ENCODE data around the gene ATP8B3. TPM values are rescaled to one million over a fixed set of nuclear protein-coding genes. Genes with fewer than 3 reads are reported as not detected.

Gene ATP8B3
- total RNA-seq, 4 donors from 2014 or later: 0.21 to 2.4 (median 1.2) TPM

DNA sequence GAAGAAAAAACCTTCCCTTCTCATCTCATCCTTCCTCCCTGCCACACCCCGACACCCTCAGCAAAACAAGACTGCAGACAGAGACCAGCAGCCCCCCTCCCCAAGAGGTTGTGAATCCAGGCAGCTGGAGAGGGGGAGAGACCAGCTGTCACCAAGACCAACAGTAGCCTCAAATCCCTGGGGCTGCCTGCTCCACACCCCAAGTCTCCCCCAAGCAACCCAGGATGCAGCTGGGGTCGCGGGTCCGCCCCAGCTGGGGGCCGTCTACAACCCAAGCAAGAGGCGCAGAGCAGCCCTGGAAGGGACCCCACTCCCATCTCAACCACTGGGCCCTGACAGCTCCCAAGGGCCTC, 44.2 kb upstream of the ATP8B3 start:
- peak overlapping the region; percentile 65 to 94 (median 88) for H3K27ac ChIP-seq
- H3K27me3 ChIP-seq: peaks cover 0 to 5% of the 10 kb centered on the region in 2 donors
- no peak for DNase-seq (ENCODE audit: low spot score in 2 of 2)
- TF ChIP-seq, protein P1, sequence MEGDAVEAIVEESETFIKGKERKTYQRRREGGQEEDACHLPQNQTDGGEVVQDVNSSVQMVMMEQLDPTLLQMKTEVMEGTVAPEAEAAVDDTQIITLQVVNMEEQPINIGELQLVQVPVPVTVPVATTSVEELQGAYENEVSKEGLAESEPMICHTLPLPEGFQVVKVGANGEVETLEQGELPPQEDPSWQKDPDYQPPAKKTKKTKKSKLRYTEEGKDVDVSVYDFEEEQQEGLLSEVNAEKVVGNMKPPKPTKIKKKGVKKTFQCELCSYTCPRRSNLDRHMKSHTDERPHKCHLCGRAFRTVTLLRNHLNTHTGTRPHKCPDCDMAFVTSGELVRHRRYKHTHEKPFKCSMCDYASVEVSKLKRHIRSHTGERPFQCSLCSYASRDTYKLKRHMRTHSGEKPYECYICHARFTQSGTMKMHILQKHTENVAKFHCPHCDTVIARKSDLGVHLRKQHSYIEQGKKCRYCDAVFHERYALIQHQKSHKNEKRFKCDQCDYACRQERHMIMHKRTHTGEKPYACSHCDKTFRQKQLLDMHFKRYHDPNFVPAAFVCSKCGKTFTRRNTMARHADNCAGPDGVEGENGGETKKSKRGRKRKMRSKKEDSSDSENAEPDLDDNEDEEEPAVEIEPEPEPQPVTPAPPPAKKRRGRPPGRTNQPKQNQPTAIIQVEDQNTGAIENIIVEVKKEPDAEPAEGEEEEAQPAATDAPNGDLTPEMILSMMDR (IDR thresholded peaks at IDR 0.05): no peak
- no peak for TF ChIP-seq EP300 (IDR thresholded peaks at IDR 0.05)
- no peak for TF ChIP-seq POLR2A (IDR thresholded peaks at IDR 0.05)
- H3K4me1 ChIP-seq: peaks cover 0 to 100% (median 69%) of the 10 kb centered on the region in 4 donors
- no peaks in the 10 kb centered on the region for H3K9me3 ChIP-seq
- peaks cover 0 to 6% (median 0%) of the 10 kb centered on the region in 3 donors for H3K36me3 ChIP-seq
- 59 to 63% methylated on average over 4 to 6 of the region's 6 CpGs for WGBS, 2 donors
- peak overlapping the region; percentile 26 to 58 (median 42) for H3K4me3 ChIP-seq

DNA sequence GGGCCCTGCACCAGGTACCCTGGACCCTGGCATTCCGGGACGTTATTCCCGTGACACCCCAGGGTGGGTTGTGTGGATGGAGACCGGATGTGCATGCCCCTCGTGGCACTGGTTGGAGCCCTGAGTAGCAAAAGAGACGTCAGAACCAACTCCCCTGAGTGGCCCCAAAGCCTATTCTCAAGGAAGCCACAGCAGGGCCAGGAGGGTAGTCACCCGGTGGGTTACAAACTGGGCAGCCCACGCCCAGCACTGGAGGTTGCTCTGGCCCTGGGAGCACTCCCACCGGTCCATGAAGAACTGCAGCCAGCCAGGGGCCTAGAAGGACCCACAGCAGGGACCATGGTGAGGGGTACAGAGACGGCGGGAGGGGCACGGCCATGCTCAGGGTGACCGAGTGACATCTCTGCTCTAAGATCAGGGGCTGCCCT, 43.8 kb upstream of the ATP8B3 start:
- no peak for TF ChIP-seq EP300 (IDR thresholded peaks at IDR 0.05)
- no peak for TF ChIP-seq POLR2A (IDR thresholded peaks at IDR 0.05)
- TF ChIP-seq, protein P1 (IDR thresholded peaks at IDR 0.05): no peak
- Histone ChIP-seq H3K4me3 (peak overlapping the region; percentile 11 to 58 (median 42)), H3K9me3 (no peaks in the 10 kb centered on the region), H3K27me3 (peaks cover 0 to 5% of the 10 kb centered on the region in 2 donors), H3K27ac (peak overlapping the region; percentile 65 to 94 (median 88)), H3K4me1 (peaks cover 0 to 98% (median 64%) of the 10 kb centered on the region in 4 donors), H3K36me3 (peaks cover 0 to 6% (median 0%) of the 10 kb centered on the region in 3 donors)
- DNase-seq (ENCODE audit: low spot score in 2 of 2): no peak
- 26 to 30% methylated on average over 8 to 13 of the region's 13 CpGs for WGBS, 2 donors

DNA sequence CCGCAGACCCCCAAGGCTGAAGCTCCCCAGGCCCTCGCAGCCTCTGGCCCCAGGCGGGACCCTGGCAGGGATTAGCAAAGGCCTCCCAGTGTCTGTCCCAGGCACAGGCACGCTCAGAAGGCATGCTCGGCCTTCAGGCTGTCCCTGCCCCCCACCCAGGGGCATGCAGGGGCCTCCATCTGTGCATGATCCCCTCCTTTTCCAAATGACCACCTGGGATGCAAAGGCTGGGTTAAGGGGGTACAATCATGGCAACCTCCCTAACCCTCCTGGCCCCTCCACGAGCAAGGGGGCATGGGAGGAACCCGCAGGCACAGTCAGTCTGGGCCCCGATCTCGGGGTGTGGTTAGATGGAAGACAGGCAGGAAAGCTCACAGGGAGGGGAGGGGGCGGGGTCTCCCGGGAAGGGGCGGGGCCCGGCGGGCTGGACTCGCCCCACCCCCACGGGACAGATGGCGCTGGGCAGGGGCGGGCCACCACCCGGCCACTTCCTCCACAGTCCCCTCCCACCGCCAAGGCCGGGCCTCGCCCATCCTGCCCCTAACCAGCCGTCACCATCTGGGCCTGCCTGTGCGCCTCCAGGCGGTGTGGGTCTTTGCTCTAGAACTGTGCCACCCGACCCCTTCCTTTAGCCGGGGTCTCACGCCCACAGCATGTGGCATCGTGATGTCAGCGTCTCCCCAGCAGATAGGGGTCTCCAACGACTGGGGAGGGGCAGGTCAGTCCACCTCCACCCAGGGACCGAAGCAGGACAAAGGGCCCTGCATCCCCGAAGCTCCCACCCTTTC, 43.2 kb upstream of the ATP8B3 start:
- Histone ChIP-seq H3K4me1 (peaks cover 0 to 91% (median 58%) of the 10 kb centered on the region in 4 donors), H3K4me3 (peak overlapping the region; percentile 11 to 58 (median 42)), H3K27me3 (peaks cover 0 to 5% of the 10 kb centered on the region in 2 donors), H3K9me3 (no peaks in the 10 kb centered on the region), H3K36me3 (peaks cover 0 to 6% (median 0%) of the 10 kb centered on the region in 3 donors), H3K27ac (peak overlapping the region; percentile 65 to 94 (median 91))
- peak; percentile 72 to 78 for DNase-seq (ENCODE audit: low spot score in 2 of 2)
- 5 to 30% methylated on average over 19 to 28 of the region's 33 CpGs for WGBS, 2 donors
- TF ChIP-seq, protein P1 (IDR thresholded peaks at IDR 0.05): peak in 1 of 5 experiments; percentile 9
- TF ChIP-seq POLR2A (IDR thresholded peaks at IDR 0.05) (peak; percentile 22 to 74), EP300 (IDR thresholded peaks at IDR 0.05) (peak; percentile 36 to 87)

DNA sequence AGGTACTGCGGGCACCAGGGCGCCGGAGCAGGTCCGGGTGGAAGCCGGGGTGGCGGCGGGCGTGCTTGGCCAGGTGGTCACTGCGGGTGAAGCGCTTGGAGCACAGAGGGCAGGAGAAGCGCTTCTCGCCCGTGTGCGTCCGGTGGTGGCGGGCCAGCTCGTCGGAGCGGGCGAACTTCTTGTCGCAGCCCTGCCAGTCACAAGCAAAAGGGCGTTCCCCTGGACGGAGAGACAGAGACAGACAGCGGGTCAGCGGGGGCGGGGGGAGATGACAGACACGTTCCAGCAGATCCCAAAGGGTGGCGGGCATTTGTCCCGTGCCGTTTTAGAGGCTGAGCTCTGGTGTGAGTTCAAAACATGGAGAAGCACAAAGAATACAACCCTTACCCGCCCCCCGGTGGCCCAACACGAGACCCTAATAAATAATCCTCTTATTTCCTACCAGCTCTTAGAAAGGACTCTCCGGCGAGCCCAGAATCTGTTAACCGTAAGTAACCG, 42.5 kb upstream of the ATP8B3 start:
- Histone ChIP-seq H3K36me3 (peaks cover 0 to 6% (median 0%) of the 10 kb centered on the region in 3 donors), H3K4me1 (peaks cover 0 to 85% (median 51%) of the 10 kb centered on the region in 4 donors), H3K27ac (peak overlapping the region; percentile 9 to 94 (median 91)), H3K27me3 (peaks cover 0 to 5% of the 10 kb centered on the region in 2 donors), H3K9me3 (no peaks in the 10 kb centered on the region), H3K4me3 (peak overlapping the region in 1 of 4 donors; percentile 18)
- 71 to 76% methylated on average over 31 to 37 of the region's 37 CpGs for WGBS, 2 donors
- no peak for DNase-seq (ENCODE audit: low spot score in 2 of 2)
- TF ChIP-seq POLR2A (IDR thresholded peaks at IDR 0.05) (no peak), EP300 (IDR thresholded peaks at IDR 0.05) (no peak)
- TF ChIP-seq, protein P1 (IDR thresholded peaks at IDR 0.05): no peak
